ENCODE measurements around the gene DISC1.
"Not testable (repeated sequence)": the region's sequence is repeated elsewhere in the genome, so short reads cannot be mapped to it uniquely, and the experiment has no call there.

Gene DISC1

DNA sequence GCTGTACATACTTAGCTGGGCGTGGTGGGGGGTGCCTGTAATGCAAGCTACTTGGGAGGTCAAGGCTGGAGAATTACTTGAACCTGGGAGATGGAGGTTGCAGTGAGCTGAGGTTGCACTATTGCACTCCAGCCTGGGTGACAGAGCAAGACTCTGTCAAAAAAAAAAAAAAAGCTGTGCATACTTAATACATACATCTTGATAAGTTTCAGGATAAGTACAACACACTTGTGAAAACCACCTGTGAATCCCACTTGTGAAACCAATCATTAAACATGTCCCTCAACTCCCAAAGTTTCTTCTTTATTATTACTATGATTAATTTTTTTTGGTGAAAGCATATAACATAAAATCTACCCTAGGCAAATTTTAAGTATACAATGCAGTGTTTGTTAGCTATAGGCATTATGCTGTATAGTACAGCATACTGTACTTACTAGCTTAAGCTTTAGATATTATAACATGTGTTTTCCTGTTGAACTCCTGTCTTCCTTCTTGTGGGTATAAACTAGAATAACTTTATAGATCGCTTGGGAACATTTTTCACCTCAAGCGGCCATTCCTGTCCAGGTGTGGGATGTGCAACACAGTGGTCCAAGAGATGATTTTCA is 41.4 kb downstream of the DISC1 start:
- Histone ChIP-seq H2BK15ac (ENCODE audit: low read length) (no peak overlapping the region), H4K91ac (ENCODE audit: low read depth, low read length, poor library complexity) (no peak overlapping the region), H3K4me1 (ENCODE audit: control insufficient read depth in 2 of 2, insufficient read depth in 1 of 2, low read depth in 1 of 2, low read length in 2 of 2) (no peaks in the 10 kb centered on the region), H3K79me1 (ENCODE audit: low read depth, low read length) (no peaks in the 10 kb centered on the region), H3K4ac (ENCODE audit: low read length) (no peak overlapping the region), H3K9me3 (replicated peaks in 1 of 2; ENCODE audit: control insufficient read depth in 2 of 2, insufficient read depth in 1 of 2, low read depth in 1 of 2, low read length in 2 of 2) (peaks cover 0 to 13% of the 10 kb centered on the region in 2 donors), H2AK5ac (ENCODE audit: low read depth, low read length) (no peak overlapping the region), H3K23ac (ENCODE audit: low read depth, low read length, poor library complexity) (no peak overlapping the region), H3K9ac (ENCODE audit: low read depth, low read length, poor library complexity) (no peak overlapping the region), H3K36me3 (replicated peaks in 1 of 2; ENCODE audit: control insufficient read depth in 2 of 2, insufficient read depth in 2 of 2, low read length in 2 of 2) (no peaks in the 10 kb centered on the region), H2BK5ac (ENCODE audit: low read length) (no peak overlapping the region), H4K8ac (ENCODE audit: low read depth, low read length) (no peak overlapping the region), H3K18ac (ENCODE audit: low read length) (no peak overlapping the region), H3K14ac (ENCODE audit: low read length) (no peak overlapping the region), H2BK120ac (ENCODE audit: low read depth, low read length) (no peak overlapping the region), H3K4me2 (ENCODE audit: insufficient read depth, low read length, poor library complexity, severe bottlenecking) (no peak overlapping the region), H2BK12ac (ENCODE audit: low read length) (no peak overlapping the region), H3K4me3 (ENCODE audit: low read length in 2 of 2) (no peak overlapping the region), H2AFZ (ENCODE audit: low read length) (no peak overlapping the region), H3K27me3 (ENCODE audit: control insufficient read depth in 3 of 3, insufficient read depth in 3 of 3, low read depth in 1 of 3, low read length in 3 of 3) (no peaks in the 10 kb centered on the region), H3K27ac (replicated peaks; ENCODE audit: low read length) (no peak overlapping the region)
- no peak for DNase-seq (ENCODE audit: low spot score)
- no CpG with 5 or more reads among the region's 3 CpGs for WGBS, 2 donors (ENCODE audit: extremely low coverage in 2 of 2, insufficient read length in 2 of 2, insufficient replicate concordance in 1 of 2)

DNA sequence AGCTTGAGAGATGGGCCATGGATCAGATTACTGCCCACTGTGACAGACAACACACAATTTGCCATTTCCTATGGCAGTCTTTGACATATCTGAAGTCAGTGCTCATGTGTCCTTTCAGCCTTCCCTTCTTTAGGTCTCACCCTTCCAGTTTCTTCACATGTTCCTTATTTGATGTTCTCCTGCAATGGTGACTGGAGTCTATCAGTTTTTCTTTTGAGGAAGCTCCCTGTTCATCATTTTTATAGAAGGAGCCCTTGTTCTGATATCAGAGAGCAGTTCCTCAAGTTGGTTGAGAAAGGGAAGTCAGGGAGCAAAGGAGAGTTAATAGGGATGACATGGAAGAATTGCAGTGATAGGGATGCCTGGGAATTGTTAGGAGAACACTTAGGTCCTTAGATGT is 42.2 kb downstream of the DISC1 start:
- Histone ChIP-seq H3K4ac (ENCODE audit: low read length) (no peak overlapping the region), H2AK5ac (ENCODE audit: low read depth, low read length) (no peak overlapping the region), H2BK5ac (ENCODE audit: low read length) (no peak overlapping the region), H4K8ac (ENCODE audit: low read depth, low read length) (no peak overlapping the region), H3K18ac (ENCODE audit: low read length) (no peak overlapping the region), H2AFZ (ENCODE audit: low read length) (no peak overlapping the region), H3K4me3 (ENCODE audit: low read length in 2 of 2) (no peak overlapping the region), H2BK12ac (ENCODE audit: low read length) (no peak overlapping the region), H3K27ac (replicated peaks; ENCODE audit: low read length) (no peak overlapping the region), H2BK120ac (ENCODE audit: low read depth, low read length) (no peak overlapping the region), H3K4me1 (ENCODE audit: control insufficient read depth in 2 of 2, insufficient read depth in 1 of 2, low read depth in 1 of 2, low read length in 2 of 2) (no peaks in the 10 kb centered on the region), H3K36me3 (replicated peaks in 1 of 2; ENCODE audit: control insufficient read depth in 2 of 2, insufficient read depth in 2 of 2, low read length in 2 of 2) (no peaks in the 10 kb centered on the region), H3K23ac (ENCODE audit: low read depth, low read length, poor library complexity) (no peak overlapping the region), H3K14ac (ENCODE audit: low read length) (no peak overlapping the region), H3K27me3 (ENCODE audit: control insufficient read depth in 3 of 3, insufficient read depth in 3 of 3, low read depth in 1 of 3, low read length in 3 of 3) (no peaks in the 10 kb centered on the region), H3K79me1 (ENCODE audit: low read depth, low read length) (no peaks in the 10 kb centered on the region), H3K9me3 (replicated peaks in 1 of 2; ENCODE audit: control insufficient read depth in 2 of 2, insufficient read depth in 1 of 2, low read depth in 1 of 2, low read length in 2 of 2) (peaks cover 0 to 9% of the 10 kb centered on the region in 2 donors), H3K9ac (ENCODE audit: low read depth, low read length, poor library complexity) (no peak overlapping the region), H2BK15ac (ENCODE audit: low read length) (no peak overlapping the region), H3K4me2 (ENCODE audit: insufficient read depth, low read length, poor library complexity, severe bottlenecking) (no peak overlapping the region), H4K91ac (ENCODE audit: low read depth, low read length, poor library complexity) (no peak overlapping the region)
- no peak for DNase-seq (ENCODE audit: low spot score)

DNA sequence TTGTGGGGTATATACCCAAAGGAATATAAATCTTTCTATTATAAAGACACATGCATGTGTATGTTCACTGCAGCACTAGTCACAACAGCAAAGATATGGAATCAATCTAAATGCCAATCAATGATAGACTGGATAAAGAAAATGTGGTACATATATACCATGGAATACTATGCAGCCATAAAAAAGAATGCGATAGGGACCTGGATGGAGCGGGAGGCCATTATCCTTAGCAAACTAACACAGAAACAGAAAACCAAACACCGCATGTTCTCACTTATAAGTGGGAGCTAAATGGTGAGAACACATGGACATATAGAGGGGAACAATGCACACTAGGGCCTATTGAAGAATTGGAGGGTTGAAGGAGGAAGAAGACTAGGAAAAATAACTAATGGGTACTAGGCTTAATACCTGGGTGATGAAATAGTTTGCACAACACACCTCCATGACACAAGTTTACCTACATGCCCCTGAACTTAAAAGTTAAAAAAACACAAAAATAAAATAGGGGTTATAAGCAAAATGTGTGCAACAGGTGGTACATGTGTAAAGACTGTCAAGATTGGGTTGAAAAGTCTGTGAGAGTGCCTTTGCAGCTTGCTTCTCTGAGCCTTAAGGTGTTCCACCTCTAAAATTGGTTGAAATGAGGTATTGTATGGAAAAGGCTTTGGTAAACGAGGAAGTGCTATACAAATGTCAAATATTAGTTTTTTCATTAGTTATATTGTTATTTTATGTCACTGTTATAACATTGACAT is 43.5 kb downstream of the DISC1 start:
- WGBS, 2 donors (ENCODE audit: extremely low coverage in 2 of 2, insufficient read length in 2 of 2, insufficient replicate concordance in 1 of 2), result no CpG with 5 or more reads among the region's 4 CpGs
- not testable (repeated sequence) for H3K18ac ChIP-seq (ENCODE audit: low read length)

DNA sequence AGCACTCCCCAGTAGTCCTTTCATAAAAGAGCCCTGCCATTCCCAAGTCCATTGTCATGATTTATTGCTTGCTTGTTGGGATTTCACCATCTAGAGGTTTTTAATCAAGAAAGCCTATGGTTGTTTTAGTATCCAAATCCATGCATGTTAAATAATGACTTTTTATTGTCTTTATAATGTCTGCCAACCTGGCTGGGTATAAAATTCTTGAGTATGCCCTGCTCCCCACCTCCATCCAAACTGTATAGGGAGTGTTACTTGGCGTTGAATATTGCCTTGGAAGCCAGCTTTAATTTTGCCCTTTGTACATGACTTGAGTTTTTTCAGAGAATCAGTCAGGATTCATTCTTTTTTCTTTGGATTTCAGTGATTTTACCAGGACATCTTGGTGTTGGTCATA is 44.2 kb downstream of the DISC1 start:
- Histone ChIP-seq H3K4me2 (ENCODE audit: insufficient read depth, low read length, poor library complexity, severe bottlenecking) (no peak overlapping the region), H3K4me3 (ENCODE audit: low read length in 2 of 2) (no peak overlapping the region), H2AFZ (ENCODE audit: low read length) (no peak overlapping the region), H3K18ac (ENCODE audit: low read length) (no peak overlapping the region), H3K9me3 (replicated peaks in 1 of 2; ENCODE audit: control insufficient read depth in 2 of 2, insufficient read depth in 1 of 2, low read depth in 1 of 2, low read length in 2 of 2) (peaks cover 1 to 12% of the 10 kb centered on the region in 2 donors), H3K27me3 (ENCODE audit: control insufficient read depth in 3 of 3, insufficient read depth in 3 of 3, low read depth in 1 of 3, low read length in 3 of 3) (peaks cover 0 to 2% (median 0%) of the 10 kb centered on the region in 3 experiments), H3K79me1 (ENCODE audit: low read depth, low read length) (no peaks in the 10 kb centered on the region), H2AK5ac (ENCODE audit: low read depth, low read length) (no peak overlapping the region), H3K23ac (ENCODE audit: low read depth, low read length, poor library complexity) (no peak overlapping the region), H2BK15ac (ENCODE audit: low read length) (no peak overlapping the region), H2BK120ac (ENCODE audit: low read depth, low read length) (no peak overlapping the region), H2BK5ac (ENCODE audit: low read length) (no peak overlapping the region), H4K8ac (ENCODE audit: low read depth, low read length) (no peak overlapping the region), H3K9ac (ENCODE audit: low read depth, low read length, poor library complexity) (no peak overlapping the region), H3K14ac (ENCODE audit: low read length) (no peak overlapping the region), H4K91ac (ENCODE audit: low read depth, low read length, poor library complexity) (no peak overlapping the region), H3K27ac (replicated peaks; ENCODE audit: low read length) (no peak overlapping the region), H3K4ac (ENCODE audit: low read length) (no peak overlapping the region), H3K4me1 (ENCODE audit: control insufficient read depth in 2 of 2, insufficient read depth in 1 of 2, low read depth in 1 of 2, low read length in 2 of 2) (no peaks in the 10 kb centered on the region), H3K36me3 (replicated peaks in 1 of 2; ENCODE audit: control insufficient read depth in 2 of 2, insufficient read depth in 2 of 2, low read length in 2 of 2) (no peaks in the 10 kb centered on the region), H2BK12ac (ENCODE audit: low read length) (no peak overlapping the region)
- WGBS, 2 donors (ENCODE audit: extremely low coverage in 2 of 2, insufficient read length in 2 of 2, insufficient replicate concordance in 1 of 2), result no CpG with 5 or more reads among the region's 1 CpG
- DNase-seq (ENCODE audit: low spot score), result no peak

More for the DNA sequence above, 43.5 kb downstream of the DISC1 start:
- not testable (repeated sequence) for H4K8ac ChIP-seq (ENCODE audit: low read depth, low read length); H3K14ac ChIP-seq (ENCODE audit: low read length); H2BK5ac ChIP-seq (ENCODE audit: low read length); H3K79me1 ChIP-seq (ENCODE audit: low read depth, low read length); H3K27ac ChIP-seq (replicated peaks; ENCODE audit: low read length); H2BK15ac ChIP-seq (ENCODE audit: low read length); H3K4me2 ChIP-seq (ENCODE audit: insufficient read depth, low read length, poor library complexity, severe bottlenecking); H3K4me1 ChIP-seq (ENCODE audit: control insufficient read depth in 2 of 2, insufficient read depth in 1 of 2, low read depth in 1 of 2, low read length in 2 of 2); H3K23ac ChIP-seq (ENCODE audit: low read depth, low read length, poor library complexity); H2BK12ac ChIP-seq (ENCODE audit: low read length); H2BK120ac ChIP-seq (ENCODE audit: low read depth, low read length); H3K36me3 ChIP-seq (replicated peaks in 1 of 2; ENCODE audit: control insufficient read depth in 2 of 2, insufficient read depth in 2 of 2, low read length in 2 of 2); H2AK5ac ChIP-seq (ENCODE audit: low read depth, low read length); DNase-seq (ENCODE audit: low spot score); H3K9me3 ChIP-seq (replicated peaks in 1 of 2; ENCODE audit: control insufficient read depth in 2 of 2, insufficient read depth in 1 of 2, low read depth in 1 of 2, low read length in 2 of 2); H4K91ac ChIP-seq (ENCODE audit: low read depth, low read length, poor library complexity); H2AFZ ChIP-seq (ENCODE audit: low read length); H3K4ac ChIP-seq (ENCODE audit: low read length); H3K27me3 ChIP-seq (ENCODE audit: control insufficient read depth in 3 of 3, insufficient read depth in 3 of 3, low read depth in 1 of 3, low read length in 3 of 3); H3K4me3 ChIP-seq (ENCODE audit: low read length in 2 of 2); H3K9ac ChIP-seq (ENCODE audit: low read depth, low read length, poor library complexity)

Data from neuronal stem cell (in vitro differentiated cells).